ENCODE data around the gene NGLY1.

The NGLY1 gene

GRCh38 chr3:25751048-25751447, 32.2 kb downstream of the NGLY1 start:
- peaks cover 58% of the 10 kb centered on the region for H3K36me3 ChIP-seq (replicated peaks; ENCODE audit: low read depth, low read length)
- H3K27me3 ChIP-seq (ENCODE audit: low read depth, low read length): no peaks in the 10 kb centered on the region
- no peaks in the 10 kb centered on the region for H3K9me3 ChIP-seq (ENCODE audit: insufficient read depth, low read length)
- no peak overlapping the region for H3K4me2 ChIP-seq (ENCODE audit: low read length)
- TF ChIP-seq, protein P1, sequence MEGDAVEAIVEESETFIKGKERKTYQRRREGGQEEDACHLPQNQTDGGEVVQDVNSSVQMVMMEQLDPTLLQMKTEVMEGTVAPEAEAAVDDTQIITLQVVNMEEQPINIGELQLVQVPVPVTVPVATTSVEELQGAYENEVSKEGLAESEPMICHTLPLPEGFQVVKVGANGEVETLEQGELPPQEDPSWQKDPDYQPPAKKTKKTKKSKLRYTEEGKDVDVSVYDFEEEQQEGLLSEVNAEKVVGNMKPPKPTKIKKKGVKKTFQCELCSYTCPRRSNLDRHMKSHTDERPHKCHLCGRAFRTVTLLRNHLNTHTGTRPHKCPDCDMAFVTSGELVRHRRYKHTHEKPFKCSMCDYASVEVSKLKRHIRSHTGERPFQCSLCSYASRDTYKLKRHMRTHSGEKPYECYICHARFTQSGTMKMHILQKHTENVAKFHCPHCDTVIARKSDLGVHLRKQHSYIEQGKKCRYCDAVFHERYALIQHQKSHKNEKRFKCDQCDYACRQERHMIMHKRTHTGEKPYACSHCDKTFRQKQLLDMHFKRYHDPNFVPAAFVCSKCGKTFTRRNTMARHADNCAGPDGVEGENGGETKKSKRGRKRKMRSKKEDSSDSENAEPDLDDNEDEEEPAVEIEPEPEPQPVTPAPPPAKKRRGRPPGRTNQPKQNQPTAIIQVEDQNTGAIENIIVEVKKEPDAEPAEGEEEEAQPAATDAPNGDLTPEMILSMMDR (IDR thresholded peaks at IDR 0.05; ENCODE audit: low read depth, low read length): no peak
- H3K4me3 ChIP-seq (ENCODE audit: low read length): no peak overlapping the region
- H3K27ac ChIP-seq (ENCODE audit: low read length): no peak overlapping the region
- no peak overlapping the region for H2AFZ ChIP-seq (ENCODE audit: low read depth, low read length)
- peaks cover 10% of the 10 kb centered on the region for H4K20me1 ChIP-seq (ENCODE audit: insufficient read depth, low read length)
- H3K79me2 ChIP-seq (ENCODE audit: low read length): no peaks in the 10 kb centered on the region
- no peak overlapping the region for H3K9ac ChIP-seq (ENCODE audit: low read length)
- H3K4me1 ChIP-seq (ENCODE audit: low read length): no peaks in the 10 kb centered on the region

- H3K4me1 ChIP-seq (ENCODE audit: low read length): no peaks in the 10 kb centered on the region
- TF ChIP-seq EZH2phosphoT487 (IDR thresholded peaks at IDR 0.05; ENCODE audit: low read depth): no peak
- TF ChIP-seq, protein P1 (IDR thresholded peaks at IDR 0.05; ENCODE audit: low read depth, low read length): no peak
- no peak overlapping the region for H3K4me3 ChIP-seq (ENCODE audit: low read length)
- H3K36me3 ChIP-seq (replicated peaks; ENCODE audit: low read depth, low read length): peaks cover 72% of the 10 kb centered on the region
- no peak overlapping the region for H3K9ac ChIP-seq (ENCODE audit: low read length)
- H2AFZ ChIP-seq (ENCODE audit: low read depth, low read length): no peak overlapping the region
- no peak overlapping the region for H3K4me2 ChIP-seq (ENCODE audit: low read length)
- H3K9me3 ChIP-seq (ENCODE audit: insufficient read depth, low read length): no peaks in the 10 kb centered on the region
- H4K20me1 ChIP-seq (ENCODE audit: insufficient read depth, low read length): peaks cover 4% of the 10 kb centered on the region; the same call in 1 of the 2 replicates
- H3K27me3 ChIP-seq (ENCODE audit: low read depth, low read length): no peaks in the 10 kb centered on the region
- no peaks in the 10 kb centered on the region for H3K79me2 ChIP-seq (ENCODE audit: low read length)
- H3K27ac ChIP-seq (ENCODE audit: low read length): no peak overlapping the region
These were observed 34.1 kb downstream of the NGLY1 start for GRCh38 chr3:25749031-25749581.

DNA sequence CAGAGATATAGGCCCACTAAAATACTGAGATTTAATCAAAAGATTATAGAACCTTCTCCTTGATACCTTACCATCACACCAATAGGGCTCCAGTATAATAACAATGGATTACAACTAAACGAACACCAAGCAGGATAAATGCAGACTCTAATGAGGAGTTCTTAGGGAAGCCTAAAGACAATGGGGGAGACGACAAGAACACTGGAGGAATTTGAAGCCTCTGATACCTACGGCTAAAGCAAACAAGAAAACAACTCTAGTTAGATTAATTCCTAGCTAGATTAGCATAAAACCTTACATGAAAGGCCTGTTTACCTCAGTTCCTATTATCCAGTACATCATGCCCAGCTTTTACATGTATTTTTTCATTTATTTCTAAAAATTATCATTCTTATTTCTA, 35.1 kb downstream of the NGLY1 start:
- no peak overlapping the region for H3K9ac ChIP-seq (ENCODE audit: low read length)
- H3K27me3 ChIP-seq (ENCODE audit: low read depth, low read length): no peaks in the 10 kb centered on the region
- H4K20me1 ChIP-seq (ENCODE audit: insufficient read depth, low read length): peaks cover 4% of the 10 kb centered on the region
- no peaks in the 10 kb centered on the region for H3K9me3 ChIP-seq (ENCODE audit: insufficient read depth, low read length)
- peaks cover 78% of the 10 kb centered on the region for H3K36me3 ChIP-seq (replicated peaks; ENCODE audit: low read depth, low read length)
- H3K4me3 ChIP-seq (ENCODE audit: low read length): no peak overlapping the region
- TF ChIP-seq EZH2phosphoT487 (IDR thresholded peaks at IDR 0.05; ENCODE audit: low read depth): no peak
- TF ChIP-seq, protein P1 (IDR thresholded peaks at IDR 0.05; ENCODE audit: low read depth, low read length): no peak
- no peak overlapping the region for H3K4me2 ChIP-seq (ENCODE audit: low read length)
- H2AFZ ChIP-seq (ENCODE audit: low read depth, low read length): no peak overlapping the region
- no peak overlapping the region for H3K27ac ChIP-seq (ENCODE audit: low read length)
- no peaks in the 10 kb centered on the region for H3K4me1 ChIP-seq (ENCODE audit: low read length)
- H3K79me2 ChIP-seq (ENCODE audit: low read length): no peaks in the 10 kb centered on the region

- no peaks in the 10 kb centered on the region for H3K9me3 ChIP-seq (ENCODE audit: insufficient read depth, low read length)
- H3K9ac ChIP-seq (ENCODE audit: low read length): no peak overlapping the region
- H3K4me2 ChIP-seq (ENCODE audit: low read length): no peak overlapping the region
- no peaks in the 10 kb centered on the region for H3K27me3 ChIP-seq (ENCODE audit: low read depth, low read length)
- H2AFZ ChIP-seq (ENCODE audit: low read depth, low read length): no peak overlapping the region
- H3K79me2 ChIP-seq (ENCODE audit: low read length): no peaks in the 10 kb centered on the region
- H3K4me3 ChIP-seq (ENCODE audit: low read length): no peak overlapping the region
- H3K36me3 ChIP-seq (replicated peaks; ENCODE audit: low read depth, low read length): peaks cover 80% of the 10 kb centered on the region
- H3K4me1 ChIP-seq (ENCODE audit: low read length): no peaks in the 10 kb centered on the region
- H4K20me1 ChIP-seq (ENCODE audit: insufficient read depth, low read length): peaks cover 4% of the 10 kb centered on the region
- H3K27ac ChIP-seq (ENCODE audit: low read length): no peak overlapping the region
- no peak for TF ChIP-seq EZH2phosphoT487 (IDR thresholded peaks at IDR 0.05; ENCODE audit: low read depth)
- TF ChIP-seq, protein P1 (IDR thresholded peaks at IDR 0.05; ENCODE audit: low read depth, low read length): no peak
These were observed 36.2 kb downstream of the NGLY1 start for GRCh38 chr3:25747033-25747432.
